GM12873 (cell line): Measurements from ENCODE around the gene PSMB7.

Source experiments
- TF ChIP-seq, protein P1 (sequence below): IDR thresholded peaks from 2 replicates; pipeline ENCODE4 v1.5.1; 2012; ENCODE audit warnings: low read depth, mild to moderate bottlenecking, moderate library complexity, low read length, control low read depth; ENCODE audit not compliant: insufficient read depth; ENCODE audit errors: missing control alignments

Gene PSMB7

DNA sequence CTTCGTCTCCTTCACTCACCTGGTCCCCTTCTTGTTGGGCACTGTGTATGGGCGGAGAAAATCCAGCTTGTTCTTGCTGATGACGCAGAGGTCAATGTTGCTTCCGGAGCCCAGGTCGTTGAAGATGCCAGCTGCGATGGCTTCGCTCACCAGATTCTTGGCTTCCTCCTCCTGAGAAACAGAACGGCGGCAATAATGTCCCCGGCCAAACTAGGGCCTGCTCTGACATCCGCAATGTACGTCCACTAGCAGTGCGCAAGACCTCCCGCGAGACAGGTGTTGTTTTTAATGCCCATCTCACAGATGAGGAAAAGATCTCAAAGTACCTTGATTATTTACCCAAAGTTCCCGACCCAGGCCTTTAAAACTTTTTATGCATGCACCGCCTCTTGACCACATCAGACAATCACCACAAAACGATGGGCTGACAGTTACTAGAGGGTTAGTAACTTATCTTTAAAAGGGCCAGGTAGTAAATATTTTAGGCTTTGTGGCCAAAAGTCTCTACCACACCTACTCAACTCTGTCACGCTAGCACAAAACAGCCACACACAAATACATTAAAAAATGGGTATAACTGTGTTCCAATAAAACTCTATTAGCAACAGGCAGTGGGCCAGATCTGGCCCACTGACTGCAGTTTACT is 58.4 kb downstream of the PSMB7 start:
- TF ChIP-seq, protein P1, sequence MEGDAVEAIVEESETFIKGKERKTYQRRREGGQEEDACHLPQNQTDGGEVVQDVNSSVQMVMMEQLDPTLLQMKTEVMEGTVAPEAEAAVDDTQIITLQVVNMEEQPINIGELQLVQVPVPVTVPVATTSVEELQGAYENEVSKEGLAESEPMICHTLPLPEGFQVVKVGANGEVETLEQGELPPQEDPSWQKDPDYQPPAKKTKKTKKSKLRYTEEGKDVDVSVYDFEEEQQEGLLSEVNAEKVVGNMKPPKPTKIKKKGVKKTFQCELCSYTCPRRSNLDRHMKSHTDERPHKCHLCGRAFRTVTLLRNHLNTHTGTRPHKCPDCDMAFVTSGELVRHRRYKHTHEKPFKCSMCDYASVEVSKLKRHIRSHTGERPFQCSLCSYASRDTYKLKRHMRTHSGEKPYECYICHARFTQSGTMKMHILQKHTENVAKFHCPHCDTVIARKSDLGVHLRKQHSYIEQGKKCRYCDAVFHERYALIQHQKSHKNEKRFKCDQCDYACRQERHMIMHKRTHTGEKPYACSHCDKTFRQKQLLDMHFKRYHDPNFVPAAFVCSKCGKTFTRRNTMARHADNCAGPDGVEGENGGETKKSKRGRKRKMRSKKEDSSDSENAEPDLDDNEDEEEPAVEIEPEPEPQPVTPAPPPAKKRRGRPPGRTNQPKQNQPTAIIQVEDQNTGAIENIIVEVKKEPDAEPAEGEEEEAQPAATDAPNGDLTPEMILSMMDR, result no peak

DNA sequence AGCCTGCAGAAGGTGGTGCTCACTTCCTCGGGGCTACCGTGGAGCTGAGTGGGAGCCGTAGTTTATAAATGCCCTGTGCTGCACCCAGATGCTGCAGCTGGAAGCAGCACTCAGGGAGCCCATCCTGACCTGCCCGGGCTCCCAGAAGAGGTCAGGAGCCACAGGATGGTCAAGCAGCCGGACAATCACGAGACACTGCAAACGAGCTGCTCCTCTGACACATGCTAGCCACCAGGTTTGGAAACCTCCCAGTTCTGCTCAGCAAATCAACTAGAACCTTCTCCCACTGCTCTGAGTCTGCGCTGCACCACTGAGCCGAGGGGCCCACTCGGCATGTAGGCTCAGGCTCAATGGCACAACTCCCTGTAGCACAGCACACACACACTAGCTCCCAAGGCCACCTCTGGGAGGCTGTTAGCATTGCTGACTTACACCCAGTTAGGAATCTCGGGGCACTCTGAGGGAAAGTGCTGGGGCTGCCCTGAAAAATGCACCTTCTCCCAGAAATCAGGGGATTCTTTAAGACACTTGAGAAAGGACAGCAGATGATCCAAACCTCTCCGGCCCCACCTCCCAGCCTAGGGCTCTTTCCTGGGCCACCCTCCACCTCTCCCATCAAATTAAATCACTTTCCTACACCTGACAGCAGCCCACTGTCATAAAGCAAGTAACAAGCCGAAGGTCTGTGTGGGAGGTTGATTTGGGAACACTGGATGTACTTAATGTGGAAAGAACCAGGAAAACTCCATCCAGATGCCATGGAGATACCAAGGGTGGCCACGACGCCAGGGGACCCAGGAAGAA is 59.1 kb downstream of the PSMB7 start:
- TF ChIP-seq, protein P1, result no peak

DNA sequence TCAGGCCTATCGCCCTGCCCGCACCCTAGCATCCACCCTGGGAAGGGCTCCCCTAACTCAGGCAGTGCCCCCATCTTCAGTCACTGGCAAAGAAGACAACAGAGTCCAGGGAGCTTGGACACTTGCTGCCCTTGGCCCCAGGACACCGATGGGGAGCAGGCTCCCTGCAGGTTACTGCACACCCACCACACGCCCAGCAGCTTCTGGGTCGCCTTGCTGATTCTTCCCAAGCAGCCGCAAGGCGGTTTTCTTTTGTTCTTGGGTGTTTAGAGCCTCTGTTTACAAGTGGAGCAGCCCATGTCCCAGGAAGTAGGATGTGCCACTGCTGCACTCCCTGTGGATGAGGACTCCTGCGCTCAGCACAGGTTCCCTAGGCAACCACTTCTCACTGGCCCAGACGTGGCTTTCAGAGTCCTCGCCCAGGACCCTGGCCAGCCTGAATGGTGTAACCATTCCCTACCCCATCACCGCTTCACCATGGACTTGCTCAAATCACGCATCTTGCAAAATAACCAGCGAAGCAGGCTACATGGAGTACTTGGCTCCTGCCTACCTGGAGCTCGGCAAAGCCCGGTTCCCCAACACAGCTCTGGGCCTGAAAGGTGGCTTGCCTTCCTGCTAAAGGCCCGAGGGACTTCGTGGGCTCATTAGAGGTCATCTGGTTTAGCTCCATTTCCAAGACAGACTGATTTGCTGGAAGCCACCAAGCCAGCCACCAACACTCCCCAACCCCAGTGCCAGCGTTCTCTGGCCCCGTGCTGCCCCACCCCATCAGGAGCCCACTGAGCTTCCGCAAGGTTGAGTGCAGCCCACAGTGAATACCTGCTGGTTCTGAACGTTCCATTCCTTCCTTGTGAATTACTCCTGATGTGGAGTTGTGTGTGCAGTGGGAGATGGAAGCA is 60.0 kb downstream of the PSMB7 start:
- TF ChIP-seq, protein P1, result no peak

DNA sequence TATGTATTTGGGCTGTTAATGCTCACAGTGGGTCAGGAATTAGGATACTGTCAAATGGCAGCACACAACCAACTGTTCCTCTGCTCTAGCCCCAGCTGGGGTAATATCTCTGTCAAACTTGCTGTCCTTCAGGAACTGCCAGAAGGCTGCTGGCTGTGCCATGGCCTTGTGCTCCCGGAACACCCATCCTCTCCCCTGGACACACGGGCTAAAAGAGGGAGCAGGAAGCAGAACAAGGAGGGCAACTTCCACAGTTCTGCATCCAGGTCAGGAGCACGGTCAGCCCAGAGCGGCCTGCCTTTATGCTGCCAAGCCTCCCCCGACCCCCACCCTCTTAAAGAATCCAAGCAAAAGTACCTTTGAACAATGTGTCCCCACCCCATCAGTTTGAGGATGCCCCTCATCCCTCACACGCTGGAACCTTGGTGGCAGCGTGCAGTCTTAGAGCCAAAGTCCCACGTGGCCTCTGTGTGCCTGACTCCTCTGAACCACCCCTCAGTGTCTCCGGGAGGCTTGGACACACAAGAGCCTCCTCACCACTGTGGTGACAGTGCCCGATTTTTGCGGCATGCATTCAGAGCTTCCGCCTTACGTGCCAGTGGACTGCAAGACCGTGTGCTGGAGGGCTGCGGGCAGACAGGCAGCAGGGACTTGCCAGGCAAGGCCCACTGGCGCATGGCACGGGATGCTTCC is 60.8 kb downstream of the PSMB7 start:
- TF ChIP-seq, protein P1, result no peak

DNA sequence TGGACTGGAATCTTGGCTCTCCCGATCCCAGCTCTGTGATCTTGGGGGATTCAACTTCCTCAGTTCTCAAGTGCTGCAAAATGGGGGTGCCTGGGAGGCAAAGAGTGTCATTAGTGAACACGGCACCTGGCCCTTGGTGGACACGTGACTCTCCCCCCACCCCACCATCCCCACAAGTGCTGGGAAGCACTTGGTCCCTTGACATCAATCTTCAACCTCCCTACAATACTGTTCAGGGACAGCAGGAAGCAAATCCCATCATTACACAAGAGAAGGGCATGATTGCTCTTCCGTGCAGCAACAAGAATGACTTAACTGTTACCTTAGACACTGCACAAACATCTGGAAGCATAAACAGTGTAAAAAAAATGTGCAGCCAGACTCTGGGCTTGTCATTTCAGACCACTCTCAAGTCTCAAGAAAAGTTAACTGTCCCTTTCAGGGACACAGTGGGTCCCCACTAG is 61.4 kb downstream of the PSMB7 start:
- TF ChIP-seq, protein P1, result no peak

DNA sequence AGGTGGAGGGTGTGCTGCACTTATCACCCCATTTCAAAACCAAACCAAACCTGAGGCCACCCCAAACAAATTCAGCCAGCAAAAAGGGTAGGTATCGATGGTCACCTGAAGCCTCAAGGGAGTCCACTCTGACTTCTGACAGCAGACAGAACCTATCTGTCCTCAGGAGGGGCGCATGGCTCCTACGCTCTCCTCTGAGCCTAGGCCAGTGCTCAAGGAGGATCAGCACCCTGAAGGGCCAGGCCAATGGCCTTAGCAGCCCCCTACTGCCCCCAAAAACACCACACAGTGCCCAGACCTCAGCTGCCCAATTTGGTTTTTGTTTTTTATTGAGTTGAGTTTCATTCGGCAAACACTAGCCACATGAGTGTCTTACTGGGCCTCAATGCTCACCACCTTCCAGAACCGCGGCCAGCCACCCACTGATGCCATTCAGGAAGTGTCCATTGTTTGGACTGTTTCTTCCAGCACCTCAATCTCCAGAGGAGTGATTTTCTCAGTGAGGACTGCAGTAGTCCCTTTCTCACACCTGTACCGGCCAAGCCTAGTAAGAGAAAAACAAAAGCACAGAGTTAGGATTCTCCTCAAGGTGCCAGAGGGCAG is 62.0 kb downstream of the PSMB7 start:
- TF ChIP-seq, protein P1, result no peak
